Astrocyte (in vitro differentiated cells and primary cell): ENCODE data around the gene FMN2. TPM values are rescaled to one million over a fixed set of nuclear protein-coding genes. Genes with fewer than 3 reads are reported as not detected.

Experiments
- DNase-seq: peaks from one replicate; pipeline ENCODE4 v3.0.0-alpha.2; 2010; ENCODE audit warnings: low read depth
- FAIRE-seq: peaks from 2 replicates; lab custom pipeline; 2011; peaks lifted over from hg19 to GRCh38; lab: Jason Lieb, UNC
- H2AFZ ChIP-seq: 2 replicates; pipeline ENCODE4 v1.6.0; 2012; ENCODE audit warnings: low read depth, low read length, inconsistent platforms
- H3K27ac ChIP-seq: 2 replicates; pipeline ENCODE4 v1.5.1; 2011; ENCODE audit warnings: low read depth, low read length, inconsistent platforms
- H3K27me3 ChIP-seq: 2 replicates; pipeline ENCODE4 v1.6.0; 2011; ENCODE audit warnings: low read length, inconsistent platforms; ENCODE audit not compliant: insufficient read depth
- H3K36me3 ChIP-seq: 2 replicates; pipeline ENCODE4 v1.5.1; 2011; ENCODE audit warnings: low read length, inconsistent platforms; ENCODE audit not compliant: insufficient read depth
- H3K4me1 ChIP-seq: 2 replicates; pipeline ENCODE4 v1.5.1; 2011; ENCODE audit warnings: low read length, inconsistent platforms; ENCODE audit not compliant: insufficient read depth
- H3K4me2 ChIP-seq: 2 replicates; pipeline ENCODE4 v1.6.0; 2012; ENCODE audit warnings: low read length, inconsistent platforms
- H3K4me3 ChIP-seq: 2 replicates; pipeline ENCODE4 v1.5.1; 2011; ENCODE audit warnings: low read depth, mild to moderate bottlenecking, low read length, inconsistent platforms; ENCODE audit not compliant: insufficient read depth
- H3K79me2 ChIP-seq: 2 replicates; pipeline ENCODE4 v1.6.0; 2012; ENCODE audit warnings: mild to moderate bottlenecking, low read length, inconsistent platforms; ENCODE audit not compliant: insufficient read depth
- H3K9ac ChIP-seq: 2 replicates; pipeline ENCODE4 v1.6.0; 2012; ENCODE audit warnings: mild to moderate bottlenecking, low read length, inconsistent platforms
- H3K9me3 ChIP-seq: 2 replicates; pipeline ENCODE4 v1.5.1; 2012; ENCODE audit warnings: low read depth, mild to moderate bottlenecking, low read length, inconsistent platforms; ENCODE audit not compliant: insufficient read depth
- H4K20me1 ChIP-seq: 2 replicates; pipeline ENCODE4 v1.6.0; 2012; ENCODE audit warnings: low read length, inconsistent platforms; ENCODE audit not compliant: insufficient read depth
- H3K27ac Mint-ChIP-seq: one replicate; pipeline ENCODE4 v1.8.0; 2021; ENCODE audit warnings: mild to moderate bottlenecking, mixed read lengths; ENCODE audit not compliant: unreplicated experiment
- H3K27me3 Mint-ChIP-seq: one replicate; pipeline ENCODE4 v1.8.0; 2021; ENCODE audit warnings: low read depth, mixed read lengths; ENCODE audit not compliant: unreplicated experiment
- H3K36me3 Mint-ChIP-seq: one replicate; pipeline ENCODE4 v1.8.0; 2021; ENCODE audit warnings: low read depth, mixed read lengths; ENCODE audit not compliant: unreplicated experiment
- H3K4me1 Mint-ChIP-seq: one replicate; pipeline ENCODE4 v1.8.0; 2021; ENCODE audit warnings: low read depth, mixed read lengths; ENCODE audit not compliant: unreplicated experiment
- H3K4me3 Mint-ChIP-seq: one replicate; pipeline ENCODE4 v1.8.0; 2021; ENCODE audit warnings: mild to moderate bottlenecking, moderate library complexity, mixed read lengths; ENCODE audit not compliant: unreplicated experiment
- H3K9me3 Mint-ChIP-seq: one replicate; pipeline ENCODE4 v1.8.0; 2021; ENCODE audit warnings: mild to moderate bottlenecking, mixed read lengths; ENCODE audit not compliant: unreplicated experiment
- CTCF ChIP-seq: IDR thresholded peaks from 2 replicates; pipeline ENCODE4 v1.5.1; 2011; ENCODE audit warnings: low read depth, mild to moderate bottlenecking, inconsistent platforms, low read length, moderate library complexity; ENCODE audit not compliant: insufficient read depth
- EZH2 ChIP-seq: IDR thresholded peaks from 2 replicates; pipeline ENCODE4 v1.6.1; 2012; ENCODE audit warnings: mild to moderate bottlenecking, low read length, inconsistent platforms; ENCODE audit not compliant: insufficient read depth
- total RNA-seq: library from RNA; stranded (reverse); gene quantifications from 2 replicates; pipeline ENCODE4 v1.2.1, GENCODE V29; 2021

The FMN2 gene
- total RNA-seq, 1 donor from 2014 or later = 2.4 TPM

GRCh38 chr1:240086726-240087125 lies 5.0 kb upstream of the FMN2 start:
- H3K9me3 ChIP-seq = no peaks in the 10 kb centered on the region
- no peak overlapping the region for H2AFZ ChIP-seq
- peak; percentile 48 for DNase-seq
- Mint-ChIP-seq H3K27me3 (peaks cover 17% of the 10 kb centered on the region), H3K4me3 (no peak overlapping the region), H3K4me1 (peaks cover 4% of the 10 kb centered on the region), H3K27ac (no peak overlapping the region), H3K36me3 (no peaks in the 10 kb centered on the region), H3K9me3 (no peaks in the 10 kb centered on the region)
- no peaks in the 10 kb centered on the region for H3K79me2 ChIP-seq
- TF ChIP-seq EZH2 (no peak), CTCF (no peak)
- peak; percentile 62 for FAIRE-seq
- no peaks in the 10 kb centered on the region for H3K27me3 ChIP-seq
- H3K36me3 ChIP-seq = no peaks in the 10 kb centered on the region
- peaks cover 12% of the 10 kb centered on the region for H3K4me1 ChIP-seq
- peak overlapping the region; percentile 21 for H3K4me2 ChIP-seq
- no peak overlapping the region for H3K9ac ChIP-seq
- no peaks in the 10 kb centered on the region for H4K20me1 ChIP-seq
- no peak overlapping the region for H3K4me3 ChIP-seq
- peak overlapping the region; percentile 16 for H3K27ac ChIP-seq

- no peaks in the 10 kb centered on the region for H3K36me3 Mint-ChIP-seq
- H3K36me3 ChIP-seq = no peaks in the 10 kb centered on the region
- DNase-seq (no peak), FAIRE-seq (no peak)
- no peaks in the 10 kb centered on the region for H4K20me1 ChIP-seq
- peaks cover 24% of the 10 kb centered on the region for H3K79me2 ChIP-seq
- H2AFZ ChIP-seq = no peak overlapping the region
- no peak overlapping the region for H3K4me3 Mint-ChIP-seq
- TF ChIP-seq CTCF (no peak), EZH2 (no peak)
- H3K4me2 ChIP-seq = no peak overlapping the region
- H3K4me3 ChIP-seq = no peak overlapping the region
- no peak overlapping the region for H3K27ac ChIP-seq
- no peak overlapping the region for H3K27ac Mint-ChIP-seq
- peaks cover 4% of the 10 kb centered on the region for H3K4me1 Mint-ChIP-seq
- H3K4me1 ChIP-seq = peaks cover 18% of the 10 kb centered on the region
- no peaks in the 10 kb centered on the region for H3K9me3 Mint-ChIP-seq
- peaks cover 17% of the 10 kb centered on the region for H3K27me3 Mint-ChIP-seq
- H3K27me3 ChIP-seq = no peaks in the 10 kb centered on the region
- H3K9ac ChIP-seq = no peak overlapping the region
- no peaks in the 10 kb centered on the region for H3K9me3 ChIP-seq
These were observed 1.7 kb upstream of the FMN2 start for GRCh38 chr1:240090014-240090413.

GRCh38 chr1:240090957-240091600 lies 604 bp upstream of the FMN2 start:
- Histone ChIP-seq H3K27ac (no peak overlapping the region), H3K36me3 (no peaks in the 10 kb centered on the region), H3K4me1 (peaks cover 21% of the 10 kb centered on the region), H3K4me3 (peak overlapping the region; percentile 78), H3K27me3 (no peaks in the 10 kb centered on the region), H3K4me2 (peak overlapping the region; percentile 97), H3K9ac (peak overlapping the region; percentile 83), H2AFZ (peak overlapping the region; percentile 59), H4K20me1 (no peaks in the 10 kb centered on the region), H3K79me2 (peaks cover 27% of the 10 kb centered on the region), H3K9me3 (no peaks in the 10 kb centered on the region)
- FAIRE-seq = no peak
- H3K27ac Mint-ChIP-seq = no peak overlapping the region
- H3K4me3 Mint-ChIP-seq = peak overlapping the region; percentile 88
- H3K9me3 Mint-ChIP-seq = no peaks in the 10 kb centered on the region
- H3K4me1 Mint-ChIP-seq = peaks cover 6% of the 10 kb centered on the region
- H3K36me3 Mint-ChIP-seq = no peaks in the 10 kb centered on the region
- no peak for TF ChIP-seq EZH2
- TF ChIP-seq CTCF = no peak
- DNase-seq = no peak
- peaks cover 17% of the 10 kb centered on the region for H3K27me3 Mint-ChIP-seq
